Nephron progenitor cell (in vitro differentiated cells): ENCODE results near the gene DCLK1.
A peak's percentile ranks its signal among the peaks of the same experiment; 100 is the strongest.

Experiments used
- DNase-seq: peaks from one replicate; pipeline ENCODE4 v3.0.0; 2021
- H3K27ac Mint-ChIP-seq: 2 replicates; pipeline ENCODE4 v1.8.0; 2021; ENCODE audit warnings: mild to moderate bottlenecking, moderate library complexity, mixed read lengths
- H3K27me3 Mint-ChIP-seq: 2 replicates; pipeline ENCODE4 v1.8.0; 2021; ENCODE audit warnings: mild to moderate bottlenecking, low read depth, mixed read lengths; ENCODE audit not compliant: poor library complexity
- H3K36me3 Mint-ChIP-seq: 2 replicates; pipeline ENCODE4 v1.8.0; 2021; ENCODE audit warnings: low read depth, mixed read lengths
- H3K4me1 Mint-ChIP-seq: 2 replicates; pipeline ENCODE4 v1.8.0; 2021; ENCODE audit warnings: mixed read lengths
- H3K4me3 Mint-ChIP-seq: 2 replicates; pipeline ENCODE4 v1.8.0; 2021; ENCODE audit warnings: mild to moderate bottlenecking, moderate library complexity, mixed read lengths
- H3K9me3 Mint-ChIP-seq: 2 replicates; pipeline ENCODE4 v1.8.0; 2021; ENCODE audit warnings: mild to moderate bottlenecking, moderate library complexity, mixed read lengths
- TF ChIP-seq, protein P1 (sequence below): fragments of 200-600 bp; sonication (generic); IDR thresholded peaks from 2 replicates; pipeline ENCODE4 v1.5.0; 2021; ENCODE audit warnings: antibody characterized with exemption

The DCLK1 gene

DNA sequence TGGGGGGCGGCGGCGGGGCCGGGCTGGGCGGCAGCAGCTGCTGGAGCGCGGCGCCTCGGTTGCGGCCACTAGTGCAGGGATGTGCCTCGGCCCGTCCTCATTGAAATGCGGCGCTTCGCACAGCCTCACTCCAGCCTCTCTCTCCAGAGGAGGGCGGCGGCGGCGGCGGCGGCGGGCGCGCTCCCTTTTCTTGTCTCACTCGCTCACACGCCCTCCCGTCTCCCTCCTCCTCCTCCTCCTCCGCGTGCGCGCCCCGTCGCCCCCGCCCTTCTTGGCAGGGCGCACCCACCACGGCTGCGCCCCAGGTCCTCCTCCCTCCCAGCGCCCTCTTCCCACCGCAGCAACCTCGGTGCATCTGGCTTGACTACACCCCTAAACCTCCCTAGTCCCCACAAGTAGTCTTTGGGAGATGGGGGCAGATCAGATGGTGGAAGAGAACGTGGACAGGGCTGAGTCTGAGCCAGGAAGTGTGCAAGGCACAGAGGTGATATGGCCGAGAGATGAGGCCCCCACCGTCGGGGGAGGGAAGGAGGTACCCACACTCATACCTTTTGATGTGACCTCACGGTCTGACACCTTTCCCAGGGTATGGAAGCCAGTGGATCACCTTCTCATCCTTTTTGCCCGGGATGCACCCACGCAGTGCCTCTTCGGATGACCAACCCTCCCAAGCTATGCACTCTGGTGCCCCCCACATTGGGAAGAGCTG is at the start of gene DCLK1:
TSS of gene DCLK1 (minus strand) at position 161 of the 709 bp plus-strand sequence.
- H3K27ac Mint-ChIP-seq: no peak within 1 kb of the TSS

DNA sequence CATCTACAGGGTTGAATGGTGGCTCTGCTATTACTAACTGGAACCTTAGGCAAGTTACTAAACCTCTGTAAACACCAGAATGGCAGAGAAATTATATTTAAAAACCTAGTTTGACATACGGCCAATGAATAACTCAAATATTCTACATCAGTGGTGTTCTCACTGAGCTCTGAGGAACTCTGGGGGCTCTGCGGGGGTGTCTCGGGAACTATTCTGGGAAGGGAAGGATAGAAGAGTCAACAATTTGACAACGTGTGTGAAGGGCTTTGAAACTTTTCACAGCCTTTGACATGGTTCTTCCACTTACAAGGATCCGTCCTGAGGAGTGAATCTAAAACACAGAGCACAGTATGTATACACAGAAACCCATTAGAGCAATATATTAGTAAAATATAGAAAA is 44.4 kb upstream of the DCLK1 start:
- no peak for DNase-seq
- Mint-ChIP-seq H3K4me1 (no peaks in the 10 kb centered on the region), H3K36me3 (no peaks in the 10 kb centered on the region), H3K9me3 (no peaks in the 10 kb centered on the region), H3K4me3 (no peak overlapping the region), H3K27ac (no peak overlapping the region), H3K27me3 (peaks cover 10% of the 10 kb centered on the region)
- TF ChIP-seq, protein P1, sequence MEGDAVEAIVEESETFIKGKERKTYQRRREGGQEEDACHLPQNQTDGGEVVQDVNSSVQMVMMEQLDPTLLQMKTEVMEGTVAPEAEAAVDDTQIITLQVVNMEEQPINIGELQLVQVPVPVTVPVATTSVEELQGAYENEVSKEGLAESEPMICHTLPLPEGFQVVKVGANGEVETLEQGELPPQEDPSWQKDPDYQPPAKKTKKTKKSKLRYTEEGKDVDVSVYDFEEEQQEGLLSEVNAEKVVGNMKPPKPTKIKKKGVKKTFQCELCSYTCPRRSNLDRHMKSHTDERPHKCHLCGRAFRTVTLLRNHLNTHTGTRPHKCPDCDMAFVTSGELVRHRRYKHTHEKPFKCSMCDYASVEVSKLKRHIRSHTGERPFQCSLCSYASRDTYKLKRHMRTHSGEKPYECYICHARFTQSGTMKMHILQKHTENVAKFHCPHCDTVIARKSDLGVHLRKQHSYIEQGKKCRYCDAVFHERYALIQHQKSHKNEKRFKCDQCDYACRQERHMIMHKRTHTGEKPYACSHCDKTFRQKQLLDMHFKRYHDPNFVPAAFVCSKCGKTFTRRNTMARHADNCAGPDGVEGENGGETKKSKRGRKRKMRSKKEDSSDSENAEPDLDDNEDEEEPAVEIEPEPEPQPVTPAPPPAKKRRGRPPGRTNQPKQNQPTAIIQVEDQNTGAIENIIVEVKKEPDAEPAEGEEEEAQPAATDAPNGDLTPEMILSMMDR: no peak

More for the DNA sequence above, at the start of gene DCLK1:
- Mint-ChIP-seq H3K36me3 (no peaks in the 10 kb centered on the region), H3K9me3 (no peaks in the 10 kb centered on the region), H3K4me1 (peaks cover 8% of the 10 kb centered on the region), H3K4me3 (peak within 1 kb of the TSS; percentile 83), H3K27me3 (peaks cover 84% of the 10 kb centered on the region)
- DNase-seq: peak; percentile 79
- TF ChIP-seq, protein P1: no peak

DNA sequence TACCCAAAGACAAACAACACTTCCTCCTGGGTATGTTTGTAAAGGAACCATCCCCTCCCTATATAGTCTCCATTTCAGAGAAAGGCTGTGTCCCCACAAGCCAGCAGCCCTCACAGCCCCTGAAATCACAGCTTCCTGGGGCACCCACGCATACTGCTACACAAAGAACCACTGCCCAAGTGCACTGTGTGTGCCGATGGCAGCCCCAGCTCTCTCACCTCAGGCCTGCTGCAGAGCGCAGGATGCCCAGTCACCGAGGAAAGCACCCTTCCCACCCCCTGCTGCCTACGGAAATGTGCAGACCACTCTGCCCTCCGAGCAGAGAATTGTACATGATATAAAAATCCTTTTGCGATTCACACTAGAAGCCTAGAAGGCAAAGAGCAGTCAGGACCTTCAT is 43.7 kb upstream of the DCLK1 start:
- H3K27ac Mint-ChIP-seq: no peak overlapping the region
- H3K36me3 Mint-ChIP-seq: no peaks in the 10 kb centered on the region
- no peaks in the 10 kb centered on the region for H3K9me3 Mint-ChIP-seq
- no peak overlapping the region for H3K4me3 Mint-ChIP-seq
- H3K27me3 Mint-ChIP-seq: peaks cover 12% of the 10 kb centered on the region
- no peak for DNase-seq
- no peaks in the 10 kb centered on the region for H3K4me1 Mint-ChIP-seq
- TF ChIP-seq, protein P1: no peak

DNA sequence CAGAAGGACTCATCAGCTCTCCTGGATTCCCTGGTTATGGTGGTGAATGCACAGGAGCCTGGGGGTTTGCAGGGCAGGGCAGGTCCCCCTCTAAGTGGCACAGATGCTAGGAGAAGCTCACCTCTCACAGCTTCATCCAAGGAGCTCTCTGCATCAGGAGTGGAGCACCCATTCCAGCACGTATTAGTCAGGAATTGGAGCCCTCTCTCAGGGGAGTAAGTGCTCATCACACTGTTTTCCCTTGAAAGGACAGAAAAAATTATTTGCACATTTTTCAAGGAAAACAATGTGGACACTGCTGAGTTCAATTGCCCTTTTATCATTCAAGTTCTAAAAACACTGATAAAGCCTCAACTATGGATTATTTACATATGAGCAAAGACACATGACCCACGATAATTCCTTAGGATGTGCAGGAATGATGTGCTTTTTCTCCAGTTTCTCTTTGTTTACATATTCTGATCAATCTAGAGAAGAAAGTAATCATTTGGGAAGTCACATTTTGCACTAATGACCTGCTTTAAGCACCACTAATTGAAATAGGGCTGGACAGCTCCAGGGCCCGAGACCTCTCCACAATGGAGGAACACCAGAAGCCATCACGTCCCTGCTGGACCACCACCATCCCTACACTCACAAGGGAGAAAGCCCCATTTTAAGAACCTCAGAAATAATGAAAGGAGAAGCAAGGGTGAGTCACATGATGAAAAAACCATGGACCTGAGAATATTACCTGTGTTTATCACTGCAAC is 42.6 kb upstream of the DCLK1 start:
- no peaks in the 10 kb centered on the region for H3K9me3 Mint-ChIP-seq
- TF ChIP-seq, protein P1: no peak
- no peaks in the 10 kb centered on the region for H3K4me1 Mint-ChIP-seq
- DNase-seq: no peak
- H3K27ac Mint-ChIP-seq: no peak overlapping the region
- no peaks in the 10 kb centered on the region for H3K36me3 Mint-ChIP-seq
- H3K27me3 Mint-ChIP-seq: peaks cover 9% of the 10 kb centered on the region
- H3K4me3 Mint-ChIP-seq: no peak overlapping the region

DNA sequence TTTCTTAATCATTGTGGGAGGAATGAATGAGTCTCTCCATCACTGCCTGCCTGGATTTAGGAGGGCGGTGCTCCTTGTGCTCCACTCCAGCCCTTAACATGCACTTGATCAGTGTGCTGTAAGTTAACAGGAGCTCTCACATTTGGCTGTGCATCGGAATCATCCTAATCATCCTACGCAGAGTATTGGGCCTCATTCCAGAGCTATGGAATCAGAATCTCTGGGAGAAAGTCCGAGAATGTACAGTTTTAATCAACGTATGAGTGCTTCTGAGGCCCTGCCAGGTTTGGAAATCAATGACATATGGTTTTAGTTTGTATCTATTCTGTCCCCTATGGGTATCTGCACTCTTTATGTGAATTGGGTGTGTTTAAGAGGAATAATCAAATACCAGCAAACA is 34.9 kb upstream of the DCLK1 start:
- Mint-ChIP-seq H3K36me3 (no peaks in the 10 kb centered on the region), H3K27me3 (peaks cover 4% of the 10 kb centered on the region), H3K4me3 (no peak overlapping the region), H3K4me1 (peaks cover 19% of the 10 kb centered on the region), H3K9me3 (no peaks in the 10 kb centered on the region), H3K27ac (no peak overlapping the region)
- DNase-seq: no peak
- TF ChIP-seq, protein P1: no peak
